NB4 (cell line): ENCODE measurements around the gene GYPC.

Experiments
- DNase-seq: peaks from one replicate; pipeline ENCODE4 v3.0.0; 2010; ENCODE audit warnings: low read depth
- H3K4me3 ChIP-seq: one replicate; pipeline ENCODE4 v1.5.1; 2011; ENCODE audit warnings: mild to moderate bottlenecking, low read depth, low read length, moderate library complexity
- MYC ChIP-seq: IDR thresholded peaks from 2 replicates; pipeline ENCODE4 v1.6.1; 2011; ENCODE audit warnings: low read depth, low read length
- POLR2A ChIP-seq: IDR thresholded peaks from 2 replicates; pipeline ENCODE4 v1.6.1; 2011; ENCODE audit warnings: mild to moderate bottlenecking; ENCODE audit not compliant: insufficient read length; ENCODE audit errors: extremely low read depth
- TF ChIP-seq, protein P1 (sequence below): IDR thresholded peaks from 2 replicates; pipeline ENCODE4 v1.6.1; 2011; ENCODE audit warnings: low read depth, low read length
- TF ChIP-seq, protein P2 (sequence below): IDR thresholded peaks from one replicate; pipeline ENCODE4 v1.5.1; 2012; ENCODE audit warnings: low read depth, low read length

Gene GYPC, protein sequence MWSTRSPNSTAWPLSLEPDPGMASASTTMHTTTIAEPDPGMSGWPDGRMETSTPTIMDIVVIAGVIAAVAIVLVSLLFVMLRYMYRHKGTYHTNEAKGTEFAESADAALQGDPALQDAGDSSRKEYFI

DNA sequence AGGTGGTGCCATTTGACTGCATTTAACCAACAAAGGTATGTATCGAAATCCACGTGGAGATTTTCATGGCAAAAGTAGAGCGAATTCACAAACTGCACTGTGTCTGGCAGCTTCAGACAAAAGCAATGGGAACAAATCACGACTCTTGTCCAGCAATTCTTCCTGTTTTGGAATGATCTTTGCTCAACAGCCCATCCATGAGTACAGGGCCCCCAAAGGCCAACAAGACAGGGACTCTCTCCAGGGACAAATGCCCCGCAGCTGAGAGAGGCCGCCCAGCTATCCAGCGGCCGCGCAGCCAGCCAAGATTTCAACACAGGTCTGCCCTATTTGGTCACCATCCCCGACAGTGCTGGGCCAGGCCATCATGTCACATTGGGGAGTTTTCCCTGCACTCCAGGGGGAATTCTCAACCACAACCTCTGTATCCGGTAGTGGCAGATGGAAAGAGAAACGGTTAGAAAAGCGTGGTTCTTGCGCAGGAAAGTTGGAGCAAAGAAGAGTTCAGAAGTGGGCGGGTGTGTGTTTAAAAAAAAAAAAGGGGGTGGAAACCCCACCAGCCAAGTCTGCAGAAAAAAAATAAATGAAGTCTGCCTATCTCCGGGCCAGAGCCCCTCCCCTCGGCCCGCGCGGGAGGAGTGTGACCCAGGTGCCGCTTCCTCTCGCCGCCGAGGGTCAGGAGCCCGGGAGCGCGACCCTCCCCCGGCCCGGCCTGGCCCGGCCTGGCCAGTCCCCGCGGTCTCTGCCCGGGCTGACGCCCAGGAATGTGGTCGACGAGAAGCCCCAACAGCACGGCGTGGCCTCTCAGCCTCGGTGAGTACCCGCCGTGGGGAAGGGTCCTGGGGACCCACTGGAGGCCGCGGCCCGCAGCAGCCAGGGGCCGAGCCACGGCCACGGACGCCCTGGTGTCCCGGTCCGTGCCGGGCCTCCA lies at the start of gene GYPC:
GYPC (plus strand) TSS at position 659 of the 931 bp plus-strand sequence; CDS start at position 765, 106 bp downstream.
- TF ChIP-seq, protein P1, sequence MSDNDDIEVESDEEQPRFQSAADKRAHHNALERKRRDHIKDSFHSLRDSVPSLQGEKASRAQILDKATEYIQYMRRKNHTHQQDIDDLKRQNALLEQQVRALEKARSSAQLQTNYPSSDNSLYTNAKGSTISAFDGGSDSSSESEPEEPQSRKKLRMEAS, result no peak
- peak; percentile 15 for TF ChIP-seq POLR2A
- peak; percentile 93 for DNase-seq
- H3K4me3 ChIP-seq, result peak within 1 kb of the TSS; percentile 96

DNA sequence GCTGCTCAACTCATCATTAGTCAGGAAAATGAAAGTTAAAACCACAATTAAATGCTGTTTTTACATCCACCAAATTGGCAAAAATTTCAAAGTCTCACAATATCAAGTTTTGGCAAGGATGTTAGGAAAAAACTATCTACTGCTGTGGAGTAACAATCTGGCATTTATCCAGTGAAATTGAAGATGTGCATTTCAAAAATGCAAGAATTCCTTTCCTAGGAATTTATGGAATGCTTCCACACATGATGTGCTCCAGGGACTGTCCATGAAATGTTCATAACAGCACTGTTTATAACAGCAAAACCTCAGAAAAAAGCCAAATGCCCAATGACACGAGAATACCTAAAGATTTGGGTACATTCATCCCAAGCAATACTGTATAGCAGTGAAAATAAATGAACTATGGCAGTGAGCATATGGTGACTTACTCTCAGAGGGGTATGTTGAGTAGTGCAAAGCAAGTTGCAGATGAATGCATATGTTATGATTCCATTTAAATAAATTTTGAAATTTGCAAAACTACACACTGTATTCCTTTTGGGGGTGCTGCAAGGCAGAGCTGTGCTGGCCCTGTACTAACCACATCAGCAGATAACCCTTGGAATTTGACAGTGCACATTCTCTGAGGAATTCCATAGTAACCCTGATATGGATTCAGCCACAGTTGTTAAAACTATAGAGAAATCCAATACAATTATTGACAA lies 41.3 kb upstream of the GYPC start:
- TF ChIP-seq, protein P2, sequence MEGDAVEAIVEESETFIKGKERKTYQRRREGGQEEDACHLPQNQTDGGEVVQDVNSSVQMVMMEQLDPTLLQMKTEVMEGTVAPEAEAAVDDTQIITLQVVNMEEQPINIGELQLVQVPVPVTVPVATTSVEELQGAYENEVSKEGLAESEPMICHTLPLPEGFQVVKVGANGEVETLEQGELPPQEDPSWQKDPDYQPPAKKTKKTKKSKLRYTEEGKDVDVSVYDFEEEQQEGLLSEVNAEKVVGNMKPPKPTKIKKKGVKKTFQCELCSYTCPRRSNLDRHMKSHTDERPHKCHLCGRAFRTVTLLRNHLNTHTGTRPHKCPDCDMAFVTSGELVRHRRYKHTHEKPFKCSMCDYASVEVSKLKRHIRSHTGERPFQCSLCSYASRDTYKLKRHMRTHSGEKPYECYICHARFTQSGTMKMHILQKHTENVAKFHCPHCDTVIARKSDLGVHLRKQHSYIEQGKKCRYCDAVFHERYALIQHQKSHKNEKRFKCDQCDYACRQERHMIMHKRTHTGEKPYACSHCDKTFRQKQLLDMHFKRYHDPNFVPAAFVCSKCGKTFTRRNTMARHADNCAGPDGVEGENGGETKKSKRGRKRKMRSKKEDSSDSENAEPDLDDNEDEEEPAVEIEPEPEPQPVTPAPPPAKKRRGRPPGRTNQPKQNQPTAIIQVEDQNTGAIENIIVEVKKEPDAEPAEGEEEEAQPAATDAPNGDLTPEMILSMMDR, result no peak
- TF ChIP-seq, protein P1, result no peak
- TF ChIP-seq MYC, result no peak
- no peak for TF ChIP-seq POLR2A
- H3K4me3 ChIP-seq, result no peak overlapping the region
- no peak for DNase-seq

DNA sequence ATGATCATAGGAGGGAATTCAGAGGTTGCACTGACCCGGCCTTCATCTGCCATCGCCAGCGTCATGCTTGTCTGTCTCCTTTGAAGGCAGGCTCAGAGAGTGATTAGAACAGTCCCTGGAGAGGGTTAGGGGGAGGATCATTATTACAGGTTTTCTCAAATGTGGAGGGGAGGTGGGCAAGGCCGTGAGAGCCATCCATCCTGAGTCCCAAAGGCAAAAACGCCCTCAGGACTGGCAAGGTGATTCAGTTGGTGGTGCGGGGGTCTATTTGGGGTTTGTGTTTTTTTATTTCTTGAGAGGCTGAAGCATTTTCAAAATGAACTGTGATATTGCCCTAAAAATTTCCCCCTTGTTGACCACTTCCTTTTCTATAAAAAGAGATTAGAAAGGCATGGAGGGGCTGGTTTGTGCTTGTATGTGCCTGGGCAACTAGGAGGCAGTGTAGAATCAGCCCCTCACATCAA lies 39.3 kb upstream of the GYPC start:
- TF ChIP-seq MYC, result no peak
- TF ChIP-seq, protein P2, result no peak
- TF ChIP-seq POLR2A, result no peak
- TF ChIP-seq, protein P1, result no peak
- no peak overlapping the region for H3K4me3 ChIP-seq
- no peak for DNase-seq

DNA sequence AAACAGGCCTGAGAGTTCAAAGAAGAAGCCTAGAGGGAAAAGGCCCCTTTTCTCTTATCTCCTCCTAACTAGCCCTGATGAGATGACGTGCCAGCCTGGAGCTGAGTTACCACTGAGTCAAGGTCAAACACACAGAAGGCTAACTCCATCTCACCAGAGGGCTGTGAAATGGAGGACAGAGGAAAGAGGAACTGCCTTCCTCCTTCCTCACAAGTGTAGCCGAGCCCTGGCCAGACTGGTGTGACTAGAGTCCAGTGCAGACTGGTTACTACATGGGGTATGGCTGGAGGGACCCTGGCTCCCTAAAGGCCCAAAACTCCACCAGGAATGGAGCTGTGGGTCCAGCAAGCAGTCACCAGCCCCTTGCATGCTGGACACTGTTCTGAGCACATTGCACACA lies 35.7 kb upstream of the GYPC start:
- no peak for DNase-seq
- TF ChIP-seq MYC, result no peak
- TF ChIP-seq, protein P1, result no peak
- TF ChIP-seq POLR2A, result no peak
- TF ChIP-seq, protein P2, result no peak
- H3K4me3 ChIP-seq, result no peak overlapping the region

DNA sequence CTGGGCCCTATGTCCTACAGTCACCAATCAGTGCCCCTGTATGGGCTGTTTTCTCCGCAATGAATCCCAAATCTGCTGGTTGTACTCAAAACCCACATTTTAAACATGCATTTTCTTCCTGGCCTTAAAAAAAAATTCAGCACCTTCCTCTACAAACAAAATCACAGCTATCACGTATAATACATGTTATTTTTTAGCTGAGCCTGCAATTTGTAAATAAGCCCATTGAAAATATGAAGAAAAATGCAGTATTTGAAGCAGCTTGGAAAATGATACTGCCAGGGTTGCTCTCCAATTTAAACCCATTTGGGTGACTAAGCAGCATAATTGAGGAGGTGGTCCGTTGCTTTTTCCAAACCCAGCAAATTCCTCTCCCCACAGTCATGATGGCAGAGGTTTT lies 33.0 kb upstream of the GYPC start:
- no peak overlapping the region for H3K4me3 ChIP-seq
- TF ChIP-seq POLR2A (no peak), MYC (no peak)
- TF ChIP-seq, protein P1, result no peak
- TF ChIP-seq, protein P2, result no peak
- DNase-seq, result no peak
